ENCODE measurements around the gene UBE2V1. TPM values are rescaled to one million over a fixed set of nuclear protein-coding genes. Genes with fewer than 3 reads are reported as not detected.

Gene UBE2V1
- total RNA-seq, 2 experiments from 2014 or later = 115 to 140 TPM

DNA sequence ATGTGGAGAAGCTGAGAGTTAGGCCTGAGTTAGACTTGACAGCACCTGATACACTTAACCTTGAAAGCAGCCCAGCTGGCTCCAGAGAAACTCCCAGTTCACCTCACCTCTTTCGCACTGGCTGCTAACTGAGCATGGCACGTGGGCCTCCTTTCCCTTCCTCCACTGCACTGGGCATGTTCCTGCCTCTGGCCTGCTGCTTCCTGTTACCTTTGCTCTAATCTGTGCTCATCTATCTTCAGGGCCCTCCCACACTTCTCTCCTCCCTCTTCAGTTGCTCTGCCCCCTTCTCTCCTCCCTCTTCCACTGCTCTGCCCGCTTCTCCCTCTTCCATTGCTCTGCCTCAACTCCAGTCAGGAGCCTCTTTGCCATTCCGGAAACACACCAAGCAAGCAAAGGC lies 13.7 kb upstream of the UBE2V1 start:
- ChIA-PET CTCF (interaction anchor here (0.7 to 7.5 kb wide), 2 partner anchors 44 to 399 kb away, joined by 3 to 174 read pairs; no protein-coding TSS in a partner anchor), POLR2A (no interaction called here)
- Mint-ChIP-seq H3K9me3 (no peaks in the 10 kb centered on the region), H3K27ac (no peak overlapping the region), H3K27me3 (no peaks in the 10 kb centered on the region), H3K36me3 (ENCODE audit: low read depth) (peaks cover 82% of the 10 kb centered on the region), H3K4me1 (ENCODE audit: low read depth) (no peaks in the 10 kb centered on the region), H3K4me3 (no peak overlapping the region)
- intact Hi-C loops (cut with DNase I, micrococcal nuclease) = no loop called here
- H3K4me3 ChIP-seq (ENCODE audit: low read length) = no peak overlapping the region
- TF ChIP-seq, protein P1, sequence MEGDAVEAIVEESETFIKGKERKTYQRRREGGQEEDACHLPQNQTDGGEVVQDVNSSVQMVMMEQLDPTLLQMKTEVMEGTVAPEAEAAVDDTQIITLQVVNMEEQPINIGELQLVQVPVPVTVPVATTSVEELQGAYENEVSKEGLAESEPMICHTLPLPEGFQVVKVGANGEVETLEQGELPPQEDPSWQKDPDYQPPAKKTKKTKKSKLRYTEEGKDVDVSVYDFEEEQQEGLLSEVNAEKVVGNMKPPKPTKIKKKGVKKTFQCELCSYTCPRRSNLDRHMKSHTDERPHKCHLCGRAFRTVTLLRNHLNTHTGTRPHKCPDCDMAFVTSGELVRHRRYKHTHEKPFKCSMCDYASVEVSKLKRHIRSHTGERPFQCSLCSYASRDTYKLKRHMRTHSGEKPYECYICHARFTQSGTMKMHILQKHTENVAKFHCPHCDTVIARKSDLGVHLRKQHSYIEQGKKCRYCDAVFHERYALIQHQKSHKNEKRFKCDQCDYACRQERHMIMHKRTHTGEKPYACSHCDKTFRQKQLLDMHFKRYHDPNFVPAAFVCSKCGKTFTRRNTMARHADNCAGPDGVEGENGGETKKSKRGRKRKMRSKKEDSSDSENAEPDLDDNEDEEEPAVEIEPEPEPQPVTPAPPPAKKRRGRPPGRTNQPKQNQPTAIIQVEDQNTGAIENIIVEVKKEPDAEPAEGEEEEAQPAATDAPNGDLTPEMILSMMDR (IDR thresholded peaks at IDR 0.05) = no peak
- ATAC-seq (ENCODE audit: poor library complexity) = no peak
- H3K9me3 ChIP-seq (ENCODE audit: control insufficient read depth in 1 of 2, insufficient read depth in 1 of 2, low read length in 2 of 2) = no peaks in the 10 kb centered on the region
- no peak overlapping the region for H3K27ac ChIP-seq (ENCODE audit: low read depth in 1 of 2, low read length in 2 of 2)
- no peaks in the 10 kb centered on the region for H3K27me3 ChIP-seq (ENCODE audit: control insufficient read depth in 1 of 2, insufficient read depth in 2 of 2, low read length in 2 of 2)
- no peak for DNase-seq
- H3K4me1 ChIP-seq (ENCODE audit: insufficient read depth, low read length) = no peaks in the 10 kb centered on the region
- peaks cover 74% of the 10 kb centered on the region for H3K36me3 ChIP-seq (ENCODE audit: insufficient read depth, low read length)

DNA sequence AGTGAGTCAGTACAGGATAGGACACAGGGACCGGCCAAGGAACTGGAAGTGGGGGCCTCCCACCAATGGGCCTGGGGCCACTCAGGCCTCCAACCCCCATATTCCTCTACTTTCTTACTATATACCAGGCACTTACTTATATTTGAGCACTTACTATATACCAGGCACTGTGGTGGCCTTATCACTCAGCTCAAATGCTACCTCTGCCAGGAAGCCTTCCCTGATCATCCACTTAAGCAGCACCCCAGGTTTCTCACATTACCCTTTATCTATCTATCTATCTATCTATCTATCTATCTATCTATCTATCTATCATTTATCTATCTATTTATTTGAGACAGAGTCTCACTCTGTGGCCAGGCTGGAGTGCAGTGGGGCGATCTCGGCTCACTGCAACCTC lies 12.3 kb upstream of the UBE2V1 start:
- intact Hi-C loops (cut with DNase I, micrococcal nuclease) = no loop called here
- no peak overlapping the region for H3K4me3 Mint-ChIP-seq

DNA sequence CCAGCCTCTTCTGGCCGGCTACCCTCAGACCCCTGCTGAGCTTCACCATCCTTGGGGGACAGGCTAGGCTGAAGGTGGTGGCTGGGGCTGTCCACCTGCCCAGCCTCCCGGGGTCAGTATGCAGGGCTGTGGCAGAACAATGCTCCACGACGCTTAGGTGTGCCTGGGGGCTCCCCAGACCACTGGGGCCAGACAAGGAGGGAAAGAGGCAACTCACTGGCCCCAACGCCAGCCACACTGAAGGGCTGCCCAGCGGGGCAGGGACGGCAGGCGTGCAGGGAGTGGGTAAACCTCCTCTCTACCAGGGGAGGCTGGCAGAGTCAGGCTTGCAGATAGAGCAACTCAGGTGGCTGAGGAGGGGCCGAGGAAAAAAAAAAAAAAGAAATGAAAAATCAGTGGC lies 11.5 kb upstream of the UBE2V1 start:
- no peaks in the 10 kb centered on the region for H3K27me3 Mint-ChIP-seq
- no peak for DNase-seq
- TF ChIP-seq, protein P1 (IDR thresholded peaks at IDR 0.05) = no peak
- POLR2A ChIA-PET = no interaction called here
- Histone ChIP-seq H3K4me1 (ENCODE audit: insufficient read depth, low read length) (peaks cover 3% of the 10 kb centered on the region), H3K27ac (ENCODE audit: low read depth in 1 of 2, low read length in 2 of 2) (no peak overlapping the region), H3K36me3 (ENCODE audit: insufficient read depth, low read length) (peaks cover 54% of the 10 kb centered on the region), H3K27me3 (ENCODE audit: control insufficient read depth in 1 of 2, insufficient read depth in 2 of 2, low read length in 2 of 2) (no peaks in the 10 kb centered on the region), H3K4me3 (ENCODE audit: low read length) (no peak overlapping the region), H3K9me3 (ENCODE audit: control insufficient read depth in 1 of 2, insufficient read depth in 1 of 2, low read length in 2 of 2) (no peaks in the 10 kb centered on the region)
- H3K9me3 Mint-ChIP-seq = no peaks in the 10 kb centered on the region
- ATAC-seq (ENCODE audit: poor library complexity) = no peak
- peaks cover 8% of the 10 kb centered on the region for H3K4me1 Mint-ChIP-seq (ENCODE audit: low read depth)
- peaks cover 66% of the 10 kb centered on the region for H3K36me3 Mint-ChIP-seq (ENCODE audit: low read depth)
- H3K4me3 Mint-ChIP-seq = no peak overlapping the region
- CTCF ChIA-PET = interaction anchor here (7.5 kb wide), 1 partner anchor 46 kb away, joined by 174 read pairs; no protein-coding TSS in a partner anchor
- intact Hi-C loops (cut with DNase I, micrococcal nuclease) = no loop called here
- no peak overlapping the region for H3K27ac Mint-ChIP-seq

More for the DNA sequence above, 12.3 kb upstream of the UBE2V1 start:
- Histone ChIP-seq H3K4me3 (ENCODE audit: low read length) (no peak overlapping the region), H3K27me3 (ENCODE audit: control insufficient read depth in 1 of 2, insufficient read depth in 2 of 2, low read length in 2 of 2) (no peaks in the 10 kb centered on the region), H3K4me1 (ENCODE audit: insufficient read depth, low read length) (peaks cover 3% of the 10 kb centered on the region), H3K27ac (ENCODE audit: low read depth in 1 of 2, low read length in 2 of 2) (no peak overlapping the region), H3K9me3 (ENCODE audit: control insufficient read depth in 1 of 2, insufficient read depth in 1 of 2, low read length in 2 of 2) (no peaks in the 10 kb centered on the region), H3K36me3 (ENCODE audit: insufficient read depth, low read length) (peaks cover 62% of the 10 kb centered on the region)
- ATAC-seq (ENCODE audit: poor library complexity) (no peak), DNase-seq (no peak)
- TF ChIP-seq, protein P1 (IDR thresholded peaks at IDR 0.05) = no peak
- H3K9me3 Mint-ChIP-seq = no peaks in the 10 kb centered on the region
- no peaks in the 10 kb centered on the region for H3K27me3 Mint-ChIP-seq
- no peak overlapping the region for H3K27ac Mint-ChIP-seq
- POLR2A ChIA-PET = no interaction called here
- peaks cover 73% of the 10 kb centered on the region for H3K36me3 Mint-ChIP-seq (ENCODE audit: low read depth)
- H3K4me1 Mint-ChIP-seq (ENCODE audit: low read depth) = peaks cover 8% of the 10 kb centered on the region
- CTCF ChIA-PET = interaction anchor here (7.5 kb wide), 1 partner anchor 45 kb away, joined by 174 read pairs; no protein-coding TSS in a partner anchor

Data from CD4-positive, alpha-beta T cell (primary cell).